Astrocyte of the spinal cord (primary cell): Measurements from ENCODE around the gene TXNRD1.
"Not testable (repeated sequence)": the region's sequence is repeated elsewhere in the genome, so short reads cannot be mapped to it uniquely, and the experiment has no call there.

ENCODE experiments used
- DNase-seq: peaks from one replicate; pipeline ENCODE4 v3.0.0; 2011; ENCODE audit warnings: low read depth, low spot score
- H3K4me3 ChIP-seq: 2 replicates; pipeline ENCODE4 v1.5.1; 2011; ENCODE audit warnings: low read depth, mild to moderate bottlenecking, low read length, moderate library complexity
- in situ Hi-C: cut with HindIII; loops from 2 replicates; pipeline ENCODE4 v1.10.0; 2017; ENCODE audit warnings: low sequenced_read_pairs
- TF ChIP-seq, protein P1 (sequence below): IDR thresholded peaks from 2 replicates; pipeline ENCODE4 v1.5.1; 2012; ENCODE audit warnings: low read depth, mild to moderate bottlenecking, low read length, inconsistent platforms

The TXNRD1 gene

DNA sequence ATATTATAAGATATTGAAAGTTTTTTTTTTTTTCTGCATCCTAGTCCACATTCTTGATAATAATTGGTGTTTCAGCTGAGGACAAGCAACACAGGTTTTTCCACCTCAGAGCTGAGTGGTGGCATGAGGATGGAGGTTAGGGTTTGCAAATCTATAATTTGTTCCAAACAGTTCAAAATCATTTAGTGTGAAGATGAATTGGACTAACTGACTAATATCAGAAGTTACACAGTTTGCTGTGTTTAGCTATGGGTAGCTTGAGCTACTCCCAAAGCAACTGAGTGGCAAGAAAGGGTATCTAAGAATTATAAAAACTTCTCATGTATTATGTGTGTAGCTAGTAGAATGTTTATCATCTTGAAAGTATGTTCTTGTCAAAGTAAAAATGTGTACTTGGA, 105.0 kb downstream of the TXNRD1 start:
- no peak for DNase-seq
- H3K4me3 ChIP-seq: no peak overlapping the region
- in situ Hi-C loops: no loop called here
- TF ChIP-seq, protein P1, sequence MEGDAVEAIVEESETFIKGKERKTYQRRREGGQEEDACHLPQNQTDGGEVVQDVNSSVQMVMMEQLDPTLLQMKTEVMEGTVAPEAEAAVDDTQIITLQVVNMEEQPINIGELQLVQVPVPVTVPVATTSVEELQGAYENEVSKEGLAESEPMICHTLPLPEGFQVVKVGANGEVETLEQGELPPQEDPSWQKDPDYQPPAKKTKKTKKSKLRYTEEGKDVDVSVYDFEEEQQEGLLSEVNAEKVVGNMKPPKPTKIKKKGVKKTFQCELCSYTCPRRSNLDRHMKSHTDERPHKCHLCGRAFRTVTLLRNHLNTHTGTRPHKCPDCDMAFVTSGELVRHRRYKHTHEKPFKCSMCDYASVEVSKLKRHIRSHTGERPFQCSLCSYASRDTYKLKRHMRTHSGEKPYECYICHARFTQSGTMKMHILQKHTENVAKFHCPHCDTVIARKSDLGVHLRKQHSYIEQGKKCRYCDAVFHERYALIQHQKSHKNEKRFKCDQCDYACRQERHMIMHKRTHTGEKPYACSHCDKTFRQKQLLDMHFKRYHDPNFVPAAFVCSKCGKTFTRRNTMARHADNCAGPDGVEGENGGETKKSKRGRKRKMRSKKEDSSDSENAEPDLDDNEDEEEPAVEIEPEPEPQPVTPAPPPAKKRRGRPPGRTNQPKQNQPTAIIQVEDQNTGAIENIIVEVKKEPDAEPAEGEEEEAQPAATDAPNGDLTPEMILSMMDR: no peak

DNA sequence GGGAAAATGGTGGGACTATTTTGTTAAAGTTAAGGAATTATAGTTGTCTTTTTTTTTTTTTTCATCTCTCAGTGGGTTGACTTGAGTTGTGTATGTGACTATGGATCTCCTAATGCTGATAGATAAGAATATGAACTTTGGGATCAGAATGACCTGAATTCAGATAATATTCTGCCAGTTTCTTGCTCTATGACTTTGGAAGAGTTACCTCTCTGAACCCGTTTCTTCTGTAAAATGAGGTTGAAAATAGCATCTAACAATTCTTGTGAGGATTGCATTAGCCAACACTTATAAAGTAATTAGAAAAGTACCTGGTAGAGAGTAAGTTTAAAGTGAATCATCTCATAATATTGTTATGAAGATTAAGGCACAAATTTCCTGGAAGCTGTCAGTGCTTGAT, 106.4 kb downstream of the TXNRD1 start:
- TF ChIP-seq, protein P1: no peak
- H3K4me3 ChIP-seq: no peak overlapping the region
- DNase-seq: no peak
- in situ Hi-C loops: no loop called here

DNA sequence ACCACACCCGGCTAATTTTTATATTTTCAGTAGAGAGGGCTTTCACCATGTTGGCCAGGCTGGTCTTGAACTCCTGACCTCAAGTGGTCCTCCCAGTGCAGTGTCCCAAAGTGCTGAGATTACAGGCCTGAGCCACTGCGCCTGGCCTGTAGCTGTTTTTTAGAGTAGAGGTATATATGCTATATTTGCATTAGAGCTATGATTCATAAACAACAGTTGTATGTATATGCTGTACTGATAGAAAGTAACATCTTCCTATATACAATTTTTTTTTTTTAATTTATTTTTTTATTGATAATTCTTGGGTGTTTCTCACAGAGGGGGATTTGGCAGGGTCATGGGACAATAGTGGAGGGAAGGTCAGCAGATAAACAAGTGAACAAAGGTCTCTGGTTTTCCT, 107.0 kb downstream of the TXNRD1 start:
- H3K4me3 ChIP-seq, DNase-seq, in situ Hi-C loops: not testable (repeated sequence)

DNA sequence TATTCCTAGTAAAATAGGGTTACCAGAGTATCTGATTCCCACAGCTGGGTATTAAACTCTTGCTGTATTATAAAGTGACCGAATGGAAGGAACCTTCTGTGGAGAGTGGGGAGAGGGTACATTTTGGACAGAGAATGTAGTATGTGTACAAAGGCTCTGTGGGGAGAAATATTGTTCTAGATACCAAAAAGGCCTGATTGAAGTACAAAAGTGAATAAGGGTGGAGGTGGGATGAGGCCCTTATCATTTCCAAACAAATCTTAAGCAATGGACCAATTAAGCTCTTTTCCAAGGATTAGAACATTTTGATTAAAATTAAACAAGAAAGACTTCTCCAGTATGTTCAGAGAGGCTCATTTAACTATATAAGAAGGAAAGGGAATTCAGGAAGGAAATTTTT, 108.3 kb downstream of the TXNRD1 start:
- H3K4me3 ChIP-seq: no peak overlapping the region
- TF ChIP-seq, protein P1: no peak
- DNase-seq: no peak
- in situ Hi-C loops: no loop called here

DNA sequence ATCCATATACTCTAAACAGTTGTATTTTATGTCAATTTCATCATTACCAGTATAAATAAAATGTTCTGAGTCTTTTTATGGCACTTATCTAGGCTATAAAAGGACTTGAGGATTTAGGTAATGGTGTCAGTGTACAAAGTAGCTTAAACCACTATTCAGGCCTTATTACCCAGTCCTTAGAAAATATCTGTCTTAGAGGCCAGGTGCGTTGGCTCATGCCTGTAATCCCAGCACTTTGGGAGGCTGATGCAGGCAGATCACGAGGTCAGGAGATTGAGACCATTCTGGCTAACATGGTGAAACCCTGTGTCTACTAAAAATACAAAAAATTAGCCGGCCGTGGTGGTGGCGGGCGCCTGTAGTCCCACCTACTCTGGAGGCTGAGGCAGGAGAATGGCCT, 112.7 kb downstream of the TXNRD1 start:
- DNase-seq, H3K4me3 ChIP-seq, in situ Hi-C loops: not testable (repeated sequence)

DNA sequence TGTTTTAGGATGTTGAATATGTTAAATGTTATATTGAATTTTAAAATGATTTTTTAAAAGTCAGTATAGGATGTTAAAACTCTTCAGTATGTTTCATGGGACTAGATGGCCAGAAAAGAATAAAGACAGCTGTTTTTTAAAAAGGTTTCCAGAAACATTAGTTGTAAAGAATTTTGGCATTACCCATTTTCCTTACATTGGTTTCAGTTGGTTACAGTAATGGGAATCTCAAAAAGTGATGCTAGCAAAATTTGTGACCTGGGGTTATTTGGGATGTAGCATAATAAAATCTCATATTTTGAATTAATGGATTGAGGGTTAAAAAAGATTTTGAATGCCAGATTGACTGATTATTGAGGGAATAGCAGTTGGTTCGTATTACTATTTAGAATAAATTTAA, 113.2 kb downstream of the TXNRD1 start:
- in situ Hi-C loops: no loop called here
- H3K4me3 ChIP-seq: no peak overlapping the region
- TF ChIP-seq, protein P1: no peak
- DNase-seq: no peak

DNA sequence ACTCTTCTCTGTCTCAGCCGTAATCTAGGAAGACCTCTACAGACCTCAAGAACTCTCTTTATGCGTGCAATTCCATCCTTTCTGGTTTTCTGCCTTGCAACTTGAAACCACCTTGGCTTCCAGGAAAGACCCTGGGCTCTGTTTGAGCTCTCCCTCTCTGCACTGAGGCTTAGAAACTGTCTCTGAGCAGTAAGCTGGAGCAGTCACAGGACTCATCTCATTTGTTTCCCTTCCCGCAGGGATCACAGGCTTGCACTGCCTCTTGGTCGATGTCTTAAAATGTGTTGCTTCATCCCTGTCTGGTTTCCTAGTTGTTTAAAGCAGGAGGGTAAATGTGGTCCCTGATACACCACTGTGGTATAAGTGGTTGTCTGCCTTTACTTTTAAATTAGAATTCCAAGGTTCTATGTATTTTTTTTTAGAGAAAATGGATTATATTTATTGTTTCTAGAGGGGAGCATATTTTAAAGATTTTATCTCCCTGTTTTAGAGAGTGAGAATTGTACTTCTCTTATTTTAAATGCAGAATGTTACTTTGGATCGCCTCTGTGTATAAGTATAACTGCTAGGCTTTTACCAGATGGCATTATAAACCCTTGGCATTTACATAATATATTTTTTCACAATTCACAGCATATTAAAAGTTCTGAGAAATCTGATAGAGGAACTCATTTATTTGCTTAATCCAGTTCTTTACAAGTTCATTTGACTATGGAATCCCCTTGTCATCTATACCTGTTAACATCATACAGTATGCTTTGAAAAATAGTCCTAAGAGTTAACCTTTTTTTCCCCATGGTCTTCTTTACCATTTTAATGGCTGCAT, 114.3 kb downstream of the TXNRD1 start:
- in situ Hi-C loops: no loop called here

More for the DNA sequence above, 114.3 kb downstream of the TXNRD1 start:
- no peak overlapping the region for H3K4me3 ChIP-seq
- DNase-seq: no peak
- TF ChIP-seq, protein P1: no peak
